H9 (cell line): Measurements from ENCODE around the gene DOCK10. TPM values are rescaled to one million over a fixed set of nuclear protein-coding genes. Genes with fewer than 3 reads are reported as not detected.

ENCODE experiments used
- DNase-seq: peaks from one replicate; pipeline ENCODE4 v3.0.0-alpha.2; 2017
- H2AFZ ChIP-seq: one replicate; pipeline ENCODE4 v1.6.1; 2013; ENCODE audit warnings: mild to moderate bottlenecking, low read length, control low read depth, moderate library complexity
- H2AK5ac ChIP-seq: 2 replicates; pipeline ENCODE4 v1.6.1; 2013; ENCODE audit warnings: low read length, control low read depth, mixed read lengths; ENCODE audit not compliant: insufficient read length
- H2BK120ac ChIP-seq: one replicate; pipeline ENCODE4 v1.6.1; 2013; ENCODE audit warnings: low read depth, mild to moderate bottlenecking, low read length, control low read depth, inconsistent platforms; ENCODE audit not compliant: poor library complexity, severe bottlenecking
- H2BK12ac ChIP-seq: 2 replicates; pipeline ENCODE4 v1.6.1; 2013; ENCODE audit warnings: low read length, control low read depth, mixed read lengths, low read depth; ENCODE audit not compliant: insufficient read length
- H2BK15ac ChIP-seq: 2 replicates; pipeline ENCODE4 v1.6.1; 2013; ENCODE audit warnings: low read depth, low read length, control low read depth
- H2BK20ac ChIP-seq: one replicate; pipeline ENCODE4 v1.6.1; 2013; ENCODE audit warnings: low read depth, mild to moderate bottlenecking, low read length, control low read depth, inconsistent platforms; ENCODE audit not compliant: poor library complexity, severe bottlenecking
- H2BK5ac ChIP-seq: 2 replicates; pipeline ENCODE4 v1.6.1; 2013; ENCODE audit warnings: low read length, control low read depth, mixed read lengths; ENCODE audit not compliant: insufficient read length
- H3K14ac ChIP-seq: 2 replicates; pipeline ENCODE4 v1.6.1; 2013; ENCODE audit warnings: low read length, control low read depth; ENCODE audit not compliant: insufficient read depth
- H3K18ac ChIP-seq: 2 replicates; pipeline ENCODE4 v1.6.1; 2013; ENCODE audit warnings: low read depth, mild to moderate bottlenecking, mixed read lengths, low read length, control low read depth; ENCODE audit not compliant: insufficient read length
- H3K23ac ChIP-seq: 2 replicates; pipeline ENCODE4 v1.6.1; 2013; ENCODE audit warnings: low read length, control low read depth, mixed read lengths, low read depth; ENCODE audit not compliant: insufficient read length
- H3K23me2 ChIP-seq: 2 replicates; pipeline ENCODE4 v1.6.1; 2013; ENCODE audit warnings: low read depth, mild to moderate bottlenecking, mixed read lengths, low read length, control low read depth; ENCODE audit not compliant: insufficient read length, poor library complexity, severe bottlenecking
- H3K27ac ChIP-seq: 2 replicates; pipeline ENCODE4 v1.5.1; 2013; ENCODE audit warnings: low read length, control low read depth, mixed read lengths, low read depth; ENCODE audit not compliant: insufficient read length
- H3K27me3 ChIP-seq: 2 replicates; pipeline ENCODE4 v1.6.1; 2013; ENCODE audit warnings: low read length, control low read depth, inconsistent platforms; ENCODE audit not compliant: insufficient read depth
- H3K4ac ChIP-seq: 2 replicates; pipeline ENCODE4 v1.6.1; 2013; ENCODE audit warnings: low read depth, mild to moderate bottlenecking, control low read depth, inconsistent platforms, low read length, moderate library complexity
- H3K4me1 ChIP-seq: 2 replicates; pipeline ENCODE4 v1.6.1; 2013; ENCODE audit warnings: low read length, control low read depth, inconsistent platforms; ENCODE audit not compliant: insufficient read depth
- H3K4me2 ChIP-seq: 2 replicates; pipeline ENCODE4 v1.6.1; 2013; ENCODE audit warnings: low read length, control low read depth, mixed read lengths; ENCODE audit not compliant: insufficient read length, insufficient read depth
- H3K56ac ChIP-seq: 2 replicates; pipeline ENCODE4 v1.6.1; 2013; ENCODE audit warnings: low read depth, mild to moderate bottlenecking, mixed read lengths, low read length, control low read depth; ENCODE audit not compliant: insufficient read length
- H3K79me1 ChIP-seq: 2 replicates; pipeline ENCODE4 v1.6.1; 2013; ENCODE audit warnings: low read depth, mild to moderate bottlenecking, moderate library complexity, low read length, control low read depth, inconsistent platforms; ENCODE audit not compliant: insufficient read depth, poor library complexity, severe bottlenecking
- H3K79me2 ChIP-seq: 2 replicates; pipeline ENCODE4 v1.6.1; 2013; ENCODE audit warnings: low read length, control low read depth, inconsistent platforms; ENCODE audit not compliant: insufficient read depth
- H3K9ac ChIP-seq: 2 replicates; pipeline ENCODE4 v1.6.1; 2013; ENCODE audit warnings: low read length, control low read depth, mixed read lengths; ENCODE audit not compliant: insufficient read length; ENCODE audit errors: extremely low read depth
- H3K9me3 ChIP-seq: one replicate; pipeline ENCODE4 v1.6.1; 2013; ENCODE audit warnings: low read depth, low read length, inconsistent platforms; ENCODE audit not compliant: control insufficient read depth
- H3T11ph ChIP-seq: one replicate; pipeline ENCODE4 v1.6.1; 2013; ENCODE audit warnings: mild to moderate bottlenecking, low read length, control low read depth, inconsistent platforms
- H4K20me1 ChIP-seq: one replicate; pipeline ENCODE4 v1.6.1; 2013; ENCODE audit not compliant: control insufficient read depth, insufficient read length, insufficient read depth
- H4K5ac ChIP-seq: 2 replicates; pipeline ENCODE4 v1.6.1; 2013; ENCODE audit warnings: low read depth, mild to moderate bottlenecking, mixed read lengths, low read length, control low read depth; ENCODE audit not compliant: insufficient read length
- H4K8ac ChIP-seq: replicated peaks from 2 replicates; pipeline ENCODE4 v1.6.1; 2013; ENCODE audit warnings: low read length, control low read depth, mixed read lengths, low read depth; ENCODE audit not compliant: insufficient read length
- H4K91ac ChIP-seq: 2 replicates; pipeline ENCODE4 v1.6.1; 2013; ENCODE audit warnings: low read depth, mild to moderate bottlenecking, moderate library complexity, mixed read lengths, low read length, control low read depth; ENCODE audit not compliant: insufficient read length
- H3K27ac Mint-ChIP-seq, 3 experiments: 2 replicates in 2 of 3; 3 replicates in 1 of 3; pipeline ENCODE4 v1.8.0; 2020 to 2021; ENCODE audit warnings: mixed read lengths in 3 of 3, mild to moderate bottlenecking in 1 of 3, moderate library complexity in 1 of 3
- H3K27me3 Mint-ChIP-seq: 2 replicates; pipeline ENCODE4 v1.8.0; 2021; ENCODE audit warnings: low read depth, mild to moderate bottlenecking, moderate library complexity, mixed read lengths
- H3K36me3 Mint-ChIP-seq, 3 experiments: 2 replicates in 2 of 3; 3 replicates in 1 of 3; pipeline ENCODE4 v1.8.0; 2020 to 2021; ENCODE audit warnings: low read depth in 3 of 3, mixed read lengths in 3 of 3; ENCODE audit not compliant: insufficient read depth in 1 of 3
- H3K4me1 Mint-ChIP-seq, 2 experiments: 2 replicates each; pipeline ENCODE4 v1.8.0; 2020; ENCODE audit warnings: mixed read lengths in 2 of 2
- H3K4me3 Mint-ChIP-seq, 2 experiments: 2 replicates in 1 of 2; 3 replicates in 1 of 2; pipeline ENCODE4 v1.8.0; 2020 to 2021; ENCODE audit warnings: mild to moderate bottlenecking in 2 of 2, mixed read lengths in 2 of 2, moderate library complexity in 1 of 2
- H3K9me3 Mint-ChIP-seq, 2 experiments: 2 replicates in 1 of 2; 3 replicates in 1 of 2; pipeline ENCODE4 v1.8.0; 2020; ENCODE audit warnings: mild to moderate bottlenecking in 2 of 2, mixed read lengths in 2 of 2, moderate library complexity in 1 of 2
- CTCF ChIP-seq: fragments of 200-600 bp; sonication (generic); conservative IDR thresholded peaks from 3 replicates; pipeline ENCODE4 v1.8.0; 2021; ENCODE audit warnings: antibody characterized with exemption, mild to moderate bottlenecking
- WGBS: extraction: QIAGEN DNeasy Blood & Tissue Kit; methylation state at CpG from one replicate; pipeline ENCODE4 v1.1.7; 2013; ENCODE audit warnings: missing lambda C conversion rate, low lambda C conversion rate, mixed read lengths; ENCODE audit not compliant: insufficient read length; ENCODE audit errors: extremely low coverage; 5-methylcytosine and 5-hydroxymethylcytosine counted together
- total RNA-seq: library from RNA; stranded (reverse); gene quantifications from 2 replicates; pipeline ENCODE4 v1.2.1, GENCODE V29; 2021

Gene DOCK10
- total RNA-seq, 1 experiment from 2014 or later = 0.79 TPM

GRCh38 chr2:224982226-224982625, 60.0 kb downstream of the DOCK10 start:
- Histone ChIP-seq H3K9me3 (no peaks in the 10 kb centered on the region), H2BK12ac (no peak overlapping the region), H2BK20ac (no peak overlapping the region), H4K8ac (no peak overlapping the region), H2AK5ac (no peak overlapping the region), H3K27ac (no peak overlapping the region), H3K56ac (no peak overlapping the region), H2AFZ (no peak overlapping the region), H3T11ph (no peak overlapping the region), H4K5ac (no peak overlapping the region), H4K91ac (no peak overlapping the region), H3K9ac (no peak overlapping the region), H3K79me1 (no peaks in the 10 kb centered on the region), H3K23me2 (no peaks in the 10 kb centered on the region), H3K4ac (no peak overlapping the region), H3K4me2 (no peak overlapping the region), H3K23ac (no peak overlapping the region), H2BK5ac (no peak overlapping the region), H4K20me1 (no peaks in the 10 kb centered on the region), H2BK15ac (no peak overlapping the region), H2BK120ac (no peak overlapping the region), H3K27me3 (no peaks in the 10 kb centered on the region), H3K4me1 (no peaks in the 10 kb centered on the region), H3K14ac (no peak overlapping the region), H3K18ac (no peak overlapping the region), H3K79me2 (no peaks in the 10 kb centered on the region)
- DNase-seq = no peak
- no CpG with 5 or more reads among the region's 10 CpGs for WGBS
- Mint-ChIP-seq H3K4me3 (no peak overlapping the region), H3K27me3 (no peaks in the 10 kb centered on the region), H3K4me1 (peaks cover 8 to 14% of the 10 kb centered on the region in 2 experiments; a peak in 3 of 4 replicates), H3K27ac (no peak overlapping the region), H3K9me3 (no peaks in the 10 kb centered on the region), H3K36me3 (no peaks in the 10 kb centered on the region)
- no peak for TF ChIP-seq CTCF
